HT-29 (cell line): ENCODE data around the gene SNF8. TPM values are rescaled to one million over a fixed set of nuclear protein-coding genes. Genes with fewer than 3 reads are reported as not detected.

ENCODE experiments used
- DNase-seq: peaks from one replicate; pipeline ENCODE4 v3.0.0-alpha.2; 2015; ENCODE audit warnings: low spot score
- small RNA-seq: library from RNA; depleted of rRNA; stranded (forward); fragments of <200 nt; gene quantifications from one replicate; pipeline ENCODE3, GENCODE V24; 2014
- total RNA-seq: library from RNA; depleted of rRNA; stranded (reverse); fragments of >200 nt; shearing (Covaris generic); gene quantifications from 2 replicates; pipeline ENCODE4 v1.2.3, GENCODE V29; 2014; rRNA removed

The SNF8 gene
- total RNA-seq, 1 experiment from 2014 or later, result 93.9 TPM

DNA sequence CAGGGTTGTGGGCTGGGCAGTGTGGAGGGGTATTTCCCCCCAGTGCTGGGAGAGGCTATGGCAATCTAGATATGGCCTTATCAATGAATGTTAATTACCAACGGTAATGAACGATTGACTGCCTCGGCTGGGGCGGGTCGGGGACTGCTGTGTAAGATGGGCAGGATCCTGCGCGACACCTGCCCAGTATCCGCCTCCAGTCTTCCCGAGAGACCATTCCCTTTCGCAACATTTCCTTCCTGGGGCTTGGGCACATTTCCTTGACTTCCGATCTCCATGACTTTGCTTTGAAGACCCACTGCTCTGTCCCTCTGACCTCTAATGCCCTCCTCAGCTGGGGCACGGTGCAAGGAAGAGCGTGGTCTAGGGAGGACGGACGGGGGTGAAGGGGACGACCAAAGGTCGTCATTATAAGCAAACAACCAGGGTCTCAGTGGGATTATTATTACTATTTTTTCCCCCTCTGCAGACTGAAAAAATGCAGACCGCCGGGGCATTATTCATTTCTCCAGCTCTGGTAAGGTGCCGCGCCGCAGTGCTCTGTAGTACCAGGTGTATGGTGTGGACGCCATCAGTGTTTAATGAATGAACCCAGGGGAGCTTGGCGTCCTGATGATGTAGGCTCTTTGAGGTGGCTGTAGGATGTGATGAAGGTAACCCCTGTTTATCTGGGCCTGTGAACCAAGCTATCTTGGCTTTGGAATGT is 51.5 kb downstream of the SNF8 start:
- DNase-seq, result no peak

DNA sequence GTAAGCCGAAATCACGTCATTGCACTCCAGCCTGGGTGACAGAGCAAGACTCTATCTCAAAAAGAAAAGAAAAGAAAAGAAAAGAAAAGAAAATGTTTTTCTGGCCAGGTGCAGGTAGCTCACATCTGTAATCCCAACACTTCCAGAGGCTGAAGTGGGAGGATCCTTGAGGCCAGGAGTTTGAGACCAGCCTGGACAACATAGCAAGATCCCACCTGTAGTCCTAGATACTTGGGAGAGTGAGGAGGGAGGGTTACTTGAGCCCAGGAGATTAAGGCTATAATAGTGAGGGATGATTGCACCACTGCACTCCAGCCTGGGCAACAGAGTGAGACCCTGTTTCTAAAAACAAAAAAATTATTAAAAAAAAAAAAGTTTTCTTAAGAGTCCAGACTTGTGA is 54.6 kb downstream of the SNF8 start:
- DNase-seq, result no peak

- DNase-seq, result no peak
Observed at GRCh38 chr17:48883171-48883570, 61.5 kb downstream of the SNF8 start.

DNA sequence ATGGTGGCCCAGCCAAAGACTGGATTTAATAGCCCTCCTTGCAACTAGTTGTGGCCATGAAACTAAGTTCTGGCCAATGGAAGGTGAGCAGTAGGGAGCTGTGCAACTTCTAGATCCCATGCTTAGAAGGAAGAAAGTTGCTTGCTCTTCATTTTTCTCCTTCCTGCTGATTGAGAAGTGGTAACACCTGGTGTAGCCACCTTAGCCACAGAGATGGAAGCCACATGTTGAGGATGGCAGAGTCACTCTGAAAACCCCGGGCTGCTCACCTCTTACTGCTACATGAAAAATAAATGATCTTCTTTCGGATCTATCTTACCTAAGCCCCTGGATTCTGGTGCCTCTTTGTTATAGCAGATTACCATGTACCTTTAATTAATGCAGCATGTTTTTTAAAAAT is 62.4 kb downstream of the SNF8 start:
- DNase-seq, result no peak

Small RNA genes lying within 50 kb of the gene (small RNA-seq; reads per million reads assigned to genes)
- gene AC068531.1, result not detected
- not detected for gene RF00263
- gene RF01210, result not detected
- not detected for gene RNU1-42P

Other genes with a start within 250 kb of the SNF8 start
- gene PRAC1, start 222.3 kb downstream of the SNF8 start, total RNA-seq, result not detected in 2 replicates
- 0.76 TPM in 1 of 2 replicates, not detected in the other for gene PRAC2, start 221.7 kb downstream of the SNF8 start, total RNA-seq
- gene HOXB13, start 216.1 kb downstream of the SNF8 start, total RNA-seq, result 3.5 and 5.3 TPM in 2 replicates
- 0.05 and 0.36 TPM in 2 replicates for gene TTLL6, start 127.6 kb downstream of the SNF8 start, total RNA-seq
- 8.1 and 11.0 TPM in 2 replicates for gene CALCOCO2, start 113.8 kb downstream of the SNF8 start, total RNA-seq
- 179 and 187 TPM in 2 replicates for gene ATP5MC1, start 52.1 kb downstream of the SNF8 start, total RNA-seq
- gene UBE2Z, start 36.4 kb downstream of the SNF8 start, total RNA-seq, result 73.9 and 75.5 TPM in 2 replicates
- gene GIP, start 23.8 kb upstream of the SNF8 start, total RNA-seq, result not detected in 2 replicates
- not detected in 2 replicates for gene IGF2BP1, start 52.5 kb upstream of the SNF8 start, total RNA-seq
- gene B4GALNT2, start 187.9 kb upstream of the SNF8 start, total RNA-seq, result 0.18 TPM in 1 of 2 replicates, not detected in the other